SK-N-SH (cell line): Measurements from ENCODE around the gene BTN3A1. TPM values are rescaled to one million over a fixed set of nuclear protein-coding genes. Genes with fewer than 3 reads are reported as not detected.

Experiments used
- CTCF ChIA-PET: fragments of 300-600, 350-600 bp; formaldehyde crosslinking; extraction: SDS; loops from one replicate; lab custom pipeline; 2021; lab: Yijun Ruan, JAX
- POLR2A ChIA-PET: fragments of 350-600 bp; sonication (Branson Sonifier 250); formaldehyde crosslinking; extraction: SDS; loops from one replicate; lab custom pipeline; 2020; ENCODE audit warnings: antibody characterized with exemption, inconsistent platforms; lab: Yijun Ruan, JAX
- DNase-seq: peaks from one replicate; pipeline ENCODE4 v3.0.0; 2012
- H2AFZ ChIP-seq: fragments of 200-600 bp; sonication (generic); 2 replicates; pipeline ENCODE4 v1.8.1; 2016; ENCODE audit warnings: antibody characterized with exemption, mild to moderate bottlenecking, low read depth
- H3F3A ChIP-seq: fragments of 200-600 bp; sonication (generic); replicated peaks from 2 replicates; pipeline ENCODE3; 2016; ENCODE audit warnings: antibody characterized with exemption, mild to moderate bottlenecking; ENCODE audit not compliant: insufficient read depth
- H3K27ac ChIP-seq, 2 experiments: fragments of 200-500 bp in 1 of 2; fragments of 200-600 bp in 1 of 2; sonication (Bioruptor generic) in 1 of 2; sonication (generic), shearing (Covaris generic) in 1 of 2; 2 replicates each; pipeline versions ENCODE4 v1.5.1 to v1.6.1; 2014 to 2016; ENCODE audit warnings: low read depth in 2 of 2, inconsistent platforms in 1 of 2, low read length in 1 of 2, mild to moderate bottlenecking in 1 of 2, mixed read lengths in 1 of 2
- H3K27me3 ChIP-seq: fragments of 200-600 bp; sonication (generic), shearing (Covaris generic); 2 replicates; pipeline ENCODE4 v1.6.1; 2016; ENCODE audit warnings: mixed run types; ENCODE audit not compliant: insufficient read depth
- H3K36me3 ChIP-seq, 2 experiments: fragments of 200-500 bp in 1 of 2; fragments of 200-600 bp in 1 of 2; sonication (Bioruptor generic) in 1 of 2; sonication (generic) in 1 of 2; replicated peaks in 1 of 2; 2 replicates each; pipeline versions ENCODE3 to v1.5.1; 2014 to 2016; ENCODE audit warnings: low read length in 1 of 2, mild to moderate bottlenecking in 1 of 2; ENCODE audit not compliant: insufficient read depth in 2 of 2, control insufficient read depth in 1 of 2
- H3K4me1 ChIP-seq, 2 experiments: fragments of 200-500 bp in 1 of 2; fragments of 200-600 bp in 1 of 2; sonication (Bioruptor generic) in 1 of 2; sonication (generic), shearing (Covaris generic) in 1 of 2; 2 replicates each; pipeline versions ENCODE4 v1.5.1 to v1.6.1; 2014 to 2016; ENCODE audit warnings: low read depth in 1 of 2, low read length in 1 of 2, mixed run types in 1 of 2; ENCODE audit not compliant: insufficient read depth in 2 of 2, control insufficient read depth in 1 of 2
- H3K4me2 ChIP-seq: fragments of 200-600 bp; sonication (generic), shearing (Covaris generic); 2 replicates; pipeline ENCODE4 v1.6.1; 2017; ENCODE audit warnings: mixed run types
- H3K4me3 ChIP-seq, 2 experiments: fragments of 200-500 bp in 1 of 2; fragments of 200-600 bp in 1 of 2; sonication (Bioruptor generic) in 1 of 2; sonication (generic), shearing (Covaris generic) in 1 of 2; 2 replicates each; pipeline versions ENCODE4 v1.5.1 to v1.8.1; 2014 to 2016; ENCODE audit warnings: low read depth in 2 of 2, inconsistent platforms in 1 of 2, low read length in 1 of 2, mild to moderate bottlenecking in 1 of 2, mixed read lengths in 1 of 2, moderate library complexity in 1 of 2
- H3K79me2 ChIP-seq: fragments of 200-600 bp; sonication (generic); 2 replicates; pipeline ENCODE4 v1.8.1; 2017; ENCODE audit warnings: mild to moderate bottlenecking; ENCODE audit not compliant: insufficient read depth
- H3K9ac ChIP-seq: fragments of 200-600 bp; sonication (generic); 2 replicates; pipeline ENCODE4 v1.6.1; 2017; ENCODE audit warnings: mixed run types
- H3K9me2 ChIP-seq: fragments of 200-600 bp; sonication (generic); 2 replicates; pipeline ENCODE4 v1.6.1; 2017; ENCODE audit warnings: mixed run types
- H3K9me3 ChIP-seq: fragments of 200-600 bp; sonication (generic); 2 replicates; pipeline ENCODE4 v1.6.1; 2017; ENCODE audit warnings: mixed run types, mild to moderate bottlenecking, moderate library complexity
- H4K20me1 ChIP-seq: fragments of 200-600 bp; sonication (generic); 2 replicates; pipeline ENCODE4 v1.6.1; 2017; ENCODE audit warnings: mild to moderate bottlenecking, mixed run types; ENCODE audit not compliant: insufficient read depth
- CHD2 ChIP-seq: fragments of 150-350 bp; IDR thresholded peaks from 2 replicates; pipeline ENCODE4 v1.6.1; 2018; ENCODE audit warnings: low read length; ENCODE audit not compliant: partially characterized antibody
- ELF1 ChIP-seq: IDR thresholded peaks from 2 replicates; pipeline ENCODE4 v1.4.0; 2012
- EZH2phosphoT487 ChIP-seq: fragments of 200-600 bp; sonication (generic); IDR thresholded peaks from 2 replicates; pipeline ENCODE4 v1.6.1; 2017; ENCODE audit warnings: low read depth, mixed run types, mild to moderate bottlenecking, antibody characterized with exemption, moderate library complexity, borderline replicate concordance
- FOXM1 ChIP-seq: IDR thresholded peaks from 2 replicates; pipeline ENCODE4 v1.4.0; 2012; ENCODE audit warnings: low read depth, mild to moderate bottlenecking
- GABPA ChIP-seq: IDR thresholded peaks from 2 replicates; pipeline ENCODE4 v1.4.0; 2012; ENCODE audit warnings: low read depth, mild to moderate bottlenecking
- JUND ChIP-seq: IDR thresholded peaks from 2 replicates; pipeline ENCODE4 v1.4.0; 2012
- NFIC ChIP-seq: IDR thresholded peaks from 2 replicates; pipeline ENCODE4 v1.4.0; 2012; ENCODE audit warnings: borderline replicate concordance
- POLR2AphosphoS5 ChIP-seq: IDR thresholded peaks from 2 replicates; pipeline ENCODE4 v1.6.1; 2012; ENCODE audit warnings: low read depth, low read length
- RFX5 ChIP-seq: IDR thresholded peaks from 2 replicates; pipeline ENCODE4 v1.6.1; 2012; ENCODE audit warnings: mild to moderate bottlenecking, improper control_type of control experiment, low read length
- RXRA ChIP-seq: IDR thresholded peaks from 2 replicates; pipeline ENCODE4 v1.4.0; 2012; ENCODE audit warnings: low read depth, mild to moderate bottlenecking, borderline replicate concordance
- SIN3A ChIP-seq: IDR thresholded peaks from 2 replicates; pipeline ENCODE4 v1.6.1; 2012; ENCODE audit warnings: low read depth, mild to moderate bottlenecking, low read length, moderate library complexity, borderline replicate concordance
- TAF1 ChIP-seq: IDR thresholded peaks from 2 replicates; pipeline ENCODE4 v1.6.1; 2012; ENCODE audit warnings: low read depth, mild to moderate bottlenecking, low read length, moderate library complexity, borderline replicate concordance
- TEAD4 ChIP-seq: IDR thresholded peaks from 2 replicates; pipeline ENCODE4 v1.4.0; 2012; ENCODE audit warnings: mild to moderate bottlenecking, borderline replicate concordance; ENCODE audit not compliant: insufficient read depth
- WGBS: methylation state at CpG from one replicate; pipeline ENCODE4 v1.1.6; 2017; ENCODE audit warnings: low lambda C conversion rate; 5-methylcytosine and 5-hydroxymethylcytosine counted together
- polyA plus RNA-seq, 3 experiments: library from polyadenylated mRNA; depleted of rRNA; stranded (reverse); fragments of >200 nt; gene quantifications; 2 replicates each; pipeline ENCODE4 v1.2.3, GENCODE V29; 2012
- TF ChIP-seq, protein P1 (sequence below): fragments of 150-350 bp; IDR thresholded peaks from 2 replicates; pipeline ENCODE4 v1.6.1; 2017; ENCODE audit warnings: antibody characterized with exemption, low read length, low read depth, borderline replicate concordance
- TF ChIP-seq, protein P2 (sequence below): IDR thresholded peaks from 2 replicates; pipeline ENCODE4; 2012

BTN3A1 gene
- polyA plus RNA-seq, 1 of the 3 experiments (the other 2 are of a cell fraction), result 14.2 TPM

DNA sequence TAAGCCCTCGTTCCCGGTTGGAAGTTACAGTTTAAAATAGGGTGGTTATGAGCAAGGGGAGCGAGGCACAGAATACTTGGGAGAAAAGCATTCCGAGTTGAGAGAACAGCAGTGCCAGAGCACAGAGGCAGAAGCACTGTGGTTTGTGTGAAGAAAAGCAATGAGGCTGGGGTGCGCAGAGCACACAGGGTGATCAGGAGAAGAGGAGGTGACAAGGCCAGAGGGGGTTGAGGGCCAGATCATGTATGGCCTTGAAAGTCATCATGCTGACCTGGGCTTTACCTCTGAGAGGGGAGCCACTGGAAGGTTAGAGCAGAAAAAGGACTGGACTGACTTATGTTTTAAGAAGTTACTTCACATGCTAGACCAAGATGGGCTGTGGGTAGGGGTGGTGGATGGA, 40.5 kb upstream of the BTN3A1 start:
- POLR2A ChIA-PET, result no interaction called here
- Histone ChIP-seq H3K27ac (no peak overlapping the region), H4K20me1 (no peaks in the 10 kb centered on the region), H3K9me2 (no peaks in the 10 kb centered on the region), H3K79me2 (no peaks in the 10 kb centered on the region; the same call in 1 of the 2 replicates), H3K9ac (no peak overlapping the region), H3F3A (no peaks in the 10 kb centered on the region), H3K4me1 (peaks cover 12 to 14% of the 10 kb centered on the region in 2 experiments; a peak in 3 of 4 replicates), H3K4me2 (no peak overlapping the region), H3K27me3 (no peaks in the 10 kb centered on the region), H3K36me3 (no peaks in the 10 kb centered on the region), H3K9me3 (no peaks in the 10 kb centered on the region), H2AFZ (no peak overlapping the region), H3K4me3 (no peak overlapping the region)
- CTCF ChIA-PET, result interaction anchor here (3.0 kb wide), 1 partner anchor 20 kb away, joined by 13 read pairs; no protein-coding TSS in a partner anchor
- TF ChIP-seq TAF1 (no peak), POLR2AphosphoS5 (no peak), CHD2 (no peak), RXRA (no peak), GABPA (no peak), TEAD4 (no peak), ELF1 (no peak), NFIC (no peak), SIN3A (no peak), RFX5 (no peak)
- TF ChIP-seq, protein P1, sequence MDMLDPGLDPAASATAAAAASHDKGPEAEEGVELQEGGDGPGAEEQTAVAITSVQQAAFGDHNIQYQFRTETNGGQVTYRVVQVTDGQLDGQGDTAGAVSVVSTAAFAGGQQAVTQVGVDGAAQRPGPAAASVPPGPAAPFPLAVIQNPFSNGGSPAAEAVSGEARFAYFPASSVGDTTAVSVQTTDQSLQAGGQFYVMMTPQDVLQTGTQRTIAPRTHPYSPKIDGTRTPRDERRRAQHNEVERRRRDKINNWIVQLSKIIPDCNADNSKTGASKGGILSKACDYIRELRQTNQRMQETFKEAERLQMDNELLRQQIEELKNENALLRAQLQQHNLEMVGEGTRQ, result no peak
- TF ChIP-seq, protein P2, sequence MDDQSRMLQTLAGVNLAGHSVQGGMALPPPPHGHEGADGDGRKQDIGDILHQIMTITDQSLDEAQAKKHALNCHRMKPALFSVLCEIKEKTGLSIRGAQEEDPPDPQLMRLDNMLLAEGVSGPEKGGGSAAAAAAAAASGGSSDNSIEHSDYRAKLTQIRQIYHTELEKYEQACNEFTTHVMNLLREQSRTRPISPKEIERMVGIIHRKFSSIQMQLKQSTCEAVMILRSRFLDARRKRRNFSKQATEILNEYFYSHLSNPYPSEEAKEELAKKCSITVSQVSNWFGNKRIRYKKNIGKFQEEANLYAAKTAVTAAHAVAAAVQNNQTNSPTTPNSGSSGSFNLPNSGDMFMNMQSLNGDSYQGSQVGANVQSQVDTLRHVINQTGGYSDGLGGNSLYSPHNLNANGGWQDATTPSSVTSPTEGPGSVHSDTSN, result no peak
- WGBS, result 94% methylated on average over 5 of the region's 5 CpGs
- no peak for DNase-seq

DNA sequence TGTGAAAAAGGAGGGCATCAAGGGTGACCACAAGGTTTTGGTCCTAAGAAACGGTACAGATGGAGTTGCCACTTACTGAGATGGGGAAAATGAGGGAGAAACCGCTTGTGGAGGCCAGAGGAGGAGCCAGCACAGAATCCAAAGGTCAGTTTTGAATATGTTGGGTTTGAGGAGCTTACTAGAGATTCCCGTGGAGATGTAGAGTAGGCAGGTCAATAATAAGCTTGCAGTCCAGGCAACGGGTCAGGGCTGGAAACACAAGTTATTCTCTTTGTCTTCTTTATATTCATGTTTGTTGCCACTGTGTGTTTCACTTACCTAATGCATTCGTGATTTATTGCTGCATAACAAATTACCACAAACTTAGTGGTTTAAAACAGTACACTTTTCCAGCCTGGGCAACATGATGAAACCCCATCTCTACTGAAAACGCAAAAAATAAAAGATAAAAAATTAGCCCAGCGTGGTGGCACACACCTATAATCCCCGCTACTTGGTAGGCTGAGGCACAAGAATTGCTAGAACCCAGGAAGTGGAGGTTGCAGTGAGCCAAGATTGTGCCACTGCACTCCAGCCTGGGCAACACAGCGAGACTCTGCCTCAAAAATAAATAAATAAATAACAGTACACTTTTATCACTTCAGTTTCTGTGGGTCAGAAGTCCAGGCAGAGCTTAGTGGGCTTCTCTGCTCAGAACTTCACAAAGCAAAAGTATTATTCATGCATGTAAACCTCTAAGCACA, 39.8 kb upstream of the BTN3A1 start:
- Histone ChIP-seq H4K20me1 (no peaks in the 10 kb centered on the region), H3K4me2 (no peak overlapping the region), H3K4me3 (no peak overlapping the region), H3K27ac (no peak overlapping the region), H3K9me2 (no peaks in the 10 kb centered on the region), H3K4me1 (peaks cover 12 to 16% of the 10 kb centered on the region in 2 experiments; a peak in 3 of 4 replicates), H3K9me3 (no peaks in the 10 kb centered on the region), H3K79me2 (no peaks in the 10 kb centered on the region; the same call in 1 of the 2 replicates), H3K27me3 (no peaks in the 10 kb centered on the region), H2AFZ (no peak overlapping the region), H3F3A (no peaks in the 10 kb centered on the region), H3K9ac (no peak overlapping the region), H3K36me3 (no peaks in the 10 kb centered on the region)
- TF ChIP-seq SIN3A, result no peak
- TF ChIP-seq JUND, result no peak
- TF ChIP-seq EZH2phosphoT487, result no peak
- no peak for TF ChIP-seq FOXM1
- TF ChIP-seq RXRA, result no peak
- ChIA-PET POLR2A (no interaction called here), CTCF (interaction anchor here (3.0 kb wide), 1 partner anchor 21 kb away, joined by 13 read pairs; no protein-coding TSS in a partner anchor)
- 88% methylated on average over 9 of the region's 9 CpGs for WGBS
- no peak for DNase-seq
